Neural crest cell (in vitro differentiated cells): ENCODE results near the gene MPO. TPM values are rescaled to one million over a fixed set of nuclear protein-coding genes. Genes with fewer than 3 reads are reported as not detected.

ENCODE experiments used
- DNase-seq: peaks from one replicate; pipeline ENCODE4 v3.0.0; 2021; ENCODE audit warnings: low read depth, mixed read lengths, low spot score
- H3K27ac Mint-ChIP-seq: one replicate; pipeline ENCODE4 v1.8.0; 2021; ENCODE audit warnings: mild to moderate bottlenecking, mixed read lengths; ENCODE audit not compliant: unreplicated experiment
- H3K27me3 Mint-ChIP-seq: 2 replicates; pipeline ENCODE4 v1.8.0; 2021; ENCODE audit warnings: low read depth, mild to moderate bottlenecking, mixed read lengths
- H3K36me3 Mint-ChIP-seq: 2 replicates; pipeline ENCODE4 v1.8.0; 2021; ENCODE audit warnings: low read depth, mild to moderate bottlenecking, mixed read lengths
- H3K4me1 Mint-ChIP-seq: 2 replicates; pipeline ENCODE4 v1.8.0; 2021; ENCODE audit warnings: mixed read lengths
- H3K4me3 Mint-ChIP-seq: one replicate; pipeline ENCODE4 v1.8.0; 2021; ENCODE audit warnings: mild to moderate bottlenecking, mixed read lengths
- H3K9me3 Mint-ChIP-seq: 2 replicates; pipeline ENCODE4 v1.8.0; 2021; ENCODE audit warnings: mixed read lengths
- CTCF ChIP-seq: fragments of 200-600 bp; sonication (generic); conservative IDR thresholded peaks from 2 replicates; pipeline ENCODE4 v1.5.0; 2021; ENCODE audit warnings: antibody characterized with exemption, mild to moderate bottlenecking
- total RNA-seq: library from RNA; stranded (reverse); gene quantifications from 2 replicates; pipeline ENCODE4 v1.2.1, GENCODE V29; 2021

Gene MPO
- total RNA-seq, 1 donor from 2014 or later = not detected

GRCh38 chr17:58327363-58328194 is 46.8 kb upstream of the MPO start:
- peak overlapping the region; percentile 58 for H3K27ac Mint-ChIP-seq
- H3K27me3 Mint-ChIP-seq = no peaks in the 10 kb centered on the region
- peaks cover 40% of the 10 kb centered on the region for H3K4me1 Mint-ChIP-seq
- H3K36me3 Mint-ChIP-seq = no peaks in the 10 kb centered on the region
- H3K4me3 Mint-ChIP-seq = peak overlapping the region; percentile 64
- no peak for TF ChIP-seq CTCF
- no peak for DNase-seq
- no peaks in the 10 kb centered on the region for H3K9me3 Mint-ChIP-seq

GRCh38 chr17:58326609-58327362 is 46.1 kb upstream of the MPO start:
- DNase-seq = no peak
- no peak overlapping the region for H3K27ac Mint-ChIP-seq
- no peaks in the 10 kb centered on the region for H3K9me3 Mint-ChIP-seq
- no peaks in the 10 kb centered on the region for H3K36me3 Mint-ChIP-seq
- no peak for TF ChIP-seq CTCF
- H3K4me3 Mint-ChIP-seq = peak overlapping the region; percentile 45
- H3K4me1 Mint-ChIP-seq = peaks cover 40% of the 10 kb centered on the region
- H3K27me3 Mint-ChIP-seq = no peaks in the 10 kb centered on the region

- H3K4me1 Mint-ChIP-seq = peaks cover 40% of the 10 kb centered on the region
- H3K27ac Mint-ChIP-seq = no peak overlapping the region
- H3K4me3 Mint-ChIP-seq = peak overlapping the region; percentile 45
- peaks cover 2% of the 10 kb centered on the region for H3K36me3 Mint-ChIP-seq
- H3K27me3 Mint-ChIP-seq = no peaks in the 10 kb centered on the region
- no peak for TF ChIP-seq CTCF
- no peak for DNase-seq
- no peaks in the 10 kb centered on the region for H3K9me3 Mint-ChIP-seq
These were observed 45.3 kb upstream of the MPO start for GRCh38 chr17:58325976-58326468.

- Mint-ChIP-seq H3K27me3 (no peaks in the 10 kb centered on the region), H3K27ac (no peak overlapping the region), H3K4me1 (peaks cover 40% of the 10 kb centered on the region), H3K9me3 (no peaks in the 10 kb centered on the region), H3K36me3 (peaks cover 2% of the 10 kb centered on the region), H3K4me3 (peak overlapping the region; percentile 81)
- TF ChIP-seq CTCF = no peak
- no peak for DNase-seq
These were observed 44.6 kb upstream of the MPO start for GRCh38 chr17:58325289-58325726.

- H3K9me3 Mint-ChIP-seq = no peaks in the 10 kb centered on the region
- H3K4me3 Mint-ChIP-seq = peak overlapping the region; percentile 81
- H3K27ac Mint-ChIP-seq = no peak overlapping the region
- TF ChIP-seq CTCF = no peak
- no peak for DNase-seq
- H3K4me1 Mint-ChIP-seq = peaks cover 37% of the 10 kb centered on the region
- peaks cover 2% of the 10 kb centered on the region for H3K36me3 Mint-ChIP-seq
- no peaks in the 10 kb centered on the region for H3K27me3 Mint-ChIP-seq
These were observed 43.9 kb upstream of the MPO start for GRCh38 chr17:58324409-58325288.
